HG02763 (cell line): ENCODE data around the gene KLF15.

Source experiments
- ATAC-seq: cut with Tn5 transposase; IDR thresholded peaks from one replicate; pipeline ENCODE4 v1.9.1; 2021; ENCODE audit warnings: mild to moderate bottlenecking, moderate library complexity; ENCODE audit not compliant: unreplicated experiment

Gene KLF15

DNA sequence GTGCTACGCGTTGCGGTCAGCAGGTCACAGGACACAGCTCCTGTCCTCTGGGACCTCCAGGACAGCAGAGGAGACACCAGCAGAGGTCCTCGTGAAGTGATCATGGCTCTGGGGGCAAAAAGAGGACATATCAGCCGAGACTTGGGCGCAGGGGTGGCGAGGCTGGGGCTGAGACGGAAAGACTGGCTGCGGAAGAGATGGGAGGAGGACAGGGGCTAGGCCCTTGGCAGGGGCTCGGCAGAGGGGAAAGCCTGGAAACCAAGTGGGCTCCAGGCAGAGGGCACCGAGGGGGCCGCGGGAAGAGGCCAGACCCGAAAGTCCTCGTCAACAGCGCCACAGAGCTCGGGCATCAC lies 32.6 kb upstream of the KLF15 start:
- ATAC-seq: no peak

DNA sequence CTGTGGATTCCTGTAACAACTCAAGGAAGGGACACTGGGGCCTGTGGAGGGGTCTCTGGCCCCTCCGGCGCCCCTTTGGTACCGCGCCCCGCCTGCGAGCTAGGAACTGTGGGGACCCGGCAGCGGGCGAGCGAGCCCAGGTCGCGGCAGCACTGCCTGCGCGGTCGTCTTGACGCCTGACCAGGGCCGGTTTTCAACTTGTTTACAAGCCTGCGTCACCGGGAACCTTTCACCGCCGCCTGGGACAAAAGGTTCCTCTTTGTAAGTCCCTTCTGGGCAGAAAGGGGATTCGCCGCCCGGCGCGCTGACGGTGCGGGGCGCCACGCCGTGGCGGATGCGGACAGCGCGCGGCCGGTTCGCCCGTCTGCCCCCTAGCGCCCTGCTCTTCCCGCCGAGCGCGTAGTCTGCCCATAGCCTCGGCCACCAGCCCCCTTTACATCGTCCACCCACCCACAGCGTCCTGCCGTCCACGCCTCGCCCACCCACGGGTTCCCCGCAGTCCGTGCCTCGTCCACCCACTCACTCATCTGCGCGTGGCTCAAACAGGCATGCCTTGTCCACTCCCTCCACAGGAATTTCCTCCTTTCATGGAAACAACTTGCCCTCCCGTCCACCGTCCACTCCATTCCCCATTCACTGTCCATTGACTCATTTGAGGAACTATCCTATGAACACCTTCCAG lies 32.0 kb upstream of the KLF15 start:
- peak; percentile 58 for ATAC-seq

DNA sequence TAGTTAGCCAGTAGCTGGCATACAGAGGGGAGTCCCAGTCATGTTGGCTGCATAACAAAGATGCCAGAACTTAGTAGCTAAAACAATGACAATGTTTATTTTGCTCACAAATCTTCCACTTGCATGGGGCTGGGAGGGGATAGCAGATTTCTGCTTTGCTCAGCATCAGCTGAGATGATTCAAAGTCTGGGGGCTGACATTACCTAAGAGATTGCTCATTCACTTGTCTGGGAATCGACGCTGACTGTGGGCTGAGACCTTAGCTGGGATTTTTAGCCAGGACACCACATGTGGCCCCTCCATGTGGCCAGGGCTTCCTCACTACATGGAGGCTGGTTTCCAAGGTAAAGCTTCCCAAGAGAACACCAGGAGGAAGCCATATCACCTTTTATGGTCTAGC lies 24.8 kb upstream of the KLF15 start:
- no peak for ATAC-seq

DNA sequence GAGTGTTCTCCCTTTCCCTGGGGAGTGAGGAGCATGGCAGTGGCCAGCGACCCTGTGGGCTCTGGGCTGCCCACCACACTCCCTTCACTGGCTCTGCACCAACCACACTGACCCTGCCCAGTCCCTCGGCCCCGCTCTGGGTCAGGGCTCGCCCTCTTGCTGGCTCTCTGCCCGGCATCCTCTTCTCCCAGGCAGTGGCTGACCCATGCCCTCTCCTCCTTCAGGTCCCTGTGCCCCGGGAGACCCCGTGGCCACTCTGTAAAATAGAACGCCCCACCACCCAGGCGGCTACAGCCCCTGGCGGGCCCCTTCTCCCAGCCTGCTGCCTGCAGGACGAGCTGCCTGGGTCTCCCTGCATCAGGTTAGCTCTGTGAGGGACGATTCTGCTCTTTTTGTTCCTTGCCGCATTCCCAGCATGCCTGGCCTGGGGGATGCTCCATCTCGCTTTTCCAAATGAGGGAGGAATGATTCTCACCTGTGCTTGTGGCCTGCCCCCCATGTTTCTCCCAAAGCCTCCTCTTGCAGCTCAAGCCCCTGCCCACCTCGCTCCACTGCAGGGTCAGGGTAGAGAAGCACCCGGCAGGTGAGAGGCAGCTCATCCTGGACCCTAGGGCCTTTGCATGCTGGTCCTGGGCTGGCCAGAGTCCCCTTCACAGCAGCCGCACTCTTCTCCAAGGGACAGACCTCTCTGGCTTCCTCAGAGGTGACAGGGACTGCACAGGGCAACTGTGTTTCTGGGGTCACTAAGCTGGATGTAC lies 23.0 kb upstream of the KLF15 start:
- ATAC-seq: no peak

DNA sequence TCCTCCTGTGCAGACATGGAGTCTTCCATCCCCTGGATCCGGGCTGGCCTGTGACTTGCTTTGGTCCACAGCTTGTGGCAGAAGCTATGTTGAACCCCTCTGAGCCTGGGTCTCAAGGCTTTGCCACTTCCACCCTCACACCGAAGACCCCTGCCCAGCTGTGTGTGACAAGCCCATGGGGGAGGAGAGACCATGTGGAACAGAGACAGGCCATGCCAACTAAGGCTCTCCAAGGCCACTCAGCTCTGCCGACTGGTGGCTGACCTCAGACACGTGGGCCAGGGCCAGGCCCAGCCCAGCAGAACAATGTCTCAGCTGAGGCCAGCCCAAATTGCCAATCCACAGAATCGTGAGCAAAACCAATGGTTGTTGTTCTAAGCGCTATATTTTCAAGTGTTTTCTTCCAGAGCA lies 21.1 kb upstream of the KLF15 start:
- no peak for ATAC-seq

DNA sequence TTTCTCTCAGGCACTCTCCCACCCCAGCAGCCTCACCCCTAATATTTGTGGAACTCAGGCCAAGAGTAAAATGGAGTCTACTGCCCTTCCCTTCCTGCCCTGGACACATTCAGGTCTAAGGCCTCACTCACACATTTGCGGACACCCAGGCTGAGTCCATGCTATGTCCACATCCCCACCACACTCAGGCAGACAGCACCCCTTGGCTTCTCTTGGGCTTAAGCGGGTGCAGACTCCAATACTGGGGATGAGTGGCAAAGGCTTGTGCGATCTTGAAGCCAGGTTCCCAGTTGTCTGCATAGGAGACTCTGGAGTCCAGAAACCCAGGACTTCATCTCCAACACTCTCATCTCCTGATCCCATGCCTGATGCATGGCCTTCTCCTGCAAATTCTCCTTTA lies 20.0 kb upstream of the KLF15 start:
- ATAC-seq: no peak

DNA sequence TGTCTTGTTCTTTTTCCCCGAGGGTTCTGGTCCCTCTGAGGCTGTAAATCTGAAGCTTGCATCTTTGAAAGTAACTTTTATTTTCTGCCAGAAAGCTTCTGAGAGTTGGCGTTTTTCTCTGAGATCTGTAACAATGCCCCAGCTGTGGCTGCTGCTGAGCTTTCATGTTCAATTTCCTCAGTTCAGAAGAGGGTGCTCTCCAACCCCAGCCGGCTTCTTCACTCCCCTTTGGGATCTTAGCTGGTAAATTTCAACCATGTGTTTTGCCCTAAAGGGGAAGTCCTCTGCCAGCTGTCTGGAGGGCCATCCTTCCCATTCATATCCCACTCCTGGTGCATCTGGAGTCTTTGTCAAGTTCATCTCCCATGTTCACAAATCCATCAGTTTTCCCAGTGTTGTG lies 19.2 kb upstream of the KLF15 start:
- no peak for ATAC-seq

DNA sequence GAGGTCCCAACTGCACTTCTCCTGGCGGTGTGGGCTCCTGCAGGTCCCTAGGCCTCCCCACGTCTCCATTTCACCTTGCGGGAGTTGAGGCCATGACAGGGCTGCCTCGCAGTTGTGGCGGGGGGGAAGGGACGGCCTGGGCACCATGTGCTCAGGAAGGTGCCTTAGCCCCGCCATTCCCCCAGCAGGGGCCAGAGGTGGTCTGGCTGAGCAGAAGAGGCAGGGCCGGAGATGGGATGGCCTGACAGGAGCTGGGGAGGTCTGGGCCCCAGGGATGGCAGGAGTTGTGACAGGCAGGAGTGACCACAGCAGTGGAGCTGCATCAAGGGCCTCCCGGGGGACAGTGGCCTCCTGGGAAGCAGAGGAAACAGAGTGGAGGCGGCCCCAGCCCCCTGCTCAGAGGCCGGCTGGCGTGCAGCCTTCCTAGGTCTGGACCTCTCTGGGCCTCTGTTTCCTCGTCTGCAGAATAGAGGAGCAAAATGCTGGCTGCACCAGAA lies 18.7 kb upstream of the KLF15 start:
- ATAC-seq: no peak

DNA sequence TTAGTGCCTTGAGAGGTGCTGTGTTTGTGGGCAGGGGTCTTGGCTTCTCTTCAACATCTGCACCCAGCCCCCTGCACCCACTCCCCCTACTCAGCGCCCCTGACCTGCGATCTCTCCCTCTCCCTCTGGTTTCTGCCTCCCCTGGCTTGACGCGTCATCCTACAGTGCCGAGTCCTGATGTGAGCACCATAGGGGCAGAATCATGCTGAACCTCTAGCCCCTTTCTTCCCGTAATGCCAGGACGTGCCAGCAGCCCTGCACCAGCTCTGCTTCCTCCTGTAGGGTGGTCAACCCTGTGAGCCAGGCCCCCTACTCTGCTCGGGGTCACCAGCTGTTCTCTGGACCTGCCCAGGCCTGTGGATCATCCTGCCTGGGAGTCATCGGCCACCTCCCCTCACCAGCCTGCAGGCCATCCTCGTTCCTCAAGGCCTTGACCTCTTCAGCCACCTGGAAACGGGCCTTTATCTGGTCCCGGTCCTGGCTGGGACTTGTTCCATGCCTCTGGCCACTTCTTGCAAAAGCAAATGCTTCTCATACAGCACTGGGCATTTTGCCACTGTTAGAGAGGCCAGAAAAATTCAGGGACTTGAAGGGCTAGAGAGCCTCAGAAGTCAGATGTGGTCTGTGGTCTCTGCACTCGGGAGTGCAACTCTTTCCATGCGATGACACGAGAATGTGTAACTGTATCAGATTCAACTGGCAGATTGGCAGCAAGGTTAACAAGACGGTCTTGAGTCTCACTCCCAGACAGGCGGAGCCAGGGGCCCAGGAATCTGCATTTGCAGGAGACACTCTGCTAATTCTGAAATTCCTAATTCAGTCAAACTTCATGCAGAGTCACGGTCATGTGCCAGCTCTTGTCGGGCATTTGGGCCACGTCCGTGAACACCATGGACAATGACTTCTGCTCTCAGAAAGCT lies 16.7 kb upstream of the KLF15 start:
- no peak for ATAC-seq

DNA sequence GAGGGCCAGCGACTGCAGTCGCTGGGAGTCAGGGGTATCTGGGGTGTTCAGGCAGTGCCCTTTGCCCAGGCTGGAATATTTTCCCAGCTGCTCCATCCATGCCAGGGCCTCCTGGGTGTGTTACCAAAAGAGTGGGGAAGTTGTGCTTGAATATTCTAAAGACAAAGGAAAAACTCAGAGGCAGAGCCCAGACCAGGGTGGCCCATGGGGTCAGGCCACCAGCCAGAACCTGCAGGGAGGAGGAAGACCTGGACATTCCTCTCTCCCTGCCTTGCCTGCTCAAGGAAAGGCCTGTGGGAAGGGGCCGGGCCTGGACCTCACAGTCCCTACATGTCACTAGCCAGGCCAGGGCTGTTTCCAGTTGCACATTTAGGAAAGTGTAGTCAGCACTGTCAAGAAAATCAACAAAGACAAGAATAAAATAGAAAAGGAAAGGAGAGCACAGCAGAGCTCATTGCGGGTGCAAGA lies 16.0 kb upstream of the KLF15 start:
- no peak for ATAC-seq

DNA sequence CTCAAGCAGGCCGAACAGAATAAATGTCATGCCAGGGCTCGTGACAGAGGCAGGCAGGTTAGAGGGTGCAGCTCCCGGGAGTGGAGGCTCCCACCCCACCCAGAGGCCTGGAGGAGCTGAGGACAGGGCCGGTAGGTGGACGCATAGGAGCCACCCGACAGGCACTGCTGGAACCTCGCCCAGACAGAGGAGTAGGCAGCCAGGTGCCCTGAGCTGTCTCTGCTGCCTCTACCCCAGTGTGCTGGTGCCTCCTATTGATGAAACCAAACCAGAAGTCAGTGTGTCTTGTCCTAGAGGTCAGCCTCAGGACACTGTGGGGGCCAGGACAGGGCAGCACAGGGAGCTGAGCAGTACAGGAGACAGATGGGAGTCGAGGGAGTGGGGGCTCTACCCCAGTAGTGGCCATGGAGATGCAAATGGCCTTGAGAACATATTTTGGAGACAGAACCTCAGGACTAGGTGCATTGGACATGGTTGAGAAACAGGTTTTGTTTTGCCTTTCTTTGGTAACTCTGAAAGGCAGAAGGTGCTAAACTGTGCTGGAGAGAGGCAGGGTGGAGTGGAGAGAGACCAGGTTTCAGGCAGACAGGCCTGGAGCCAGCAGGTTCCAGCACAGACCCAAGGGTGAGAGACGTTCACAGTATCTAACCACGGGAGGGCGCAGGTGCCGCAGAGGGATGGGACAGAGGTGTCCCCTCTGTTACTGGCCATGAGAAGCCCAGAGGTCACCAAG lies 15.4 kb upstream of the KLF15 start:
- ATAC-seq: no peak

DNA sequence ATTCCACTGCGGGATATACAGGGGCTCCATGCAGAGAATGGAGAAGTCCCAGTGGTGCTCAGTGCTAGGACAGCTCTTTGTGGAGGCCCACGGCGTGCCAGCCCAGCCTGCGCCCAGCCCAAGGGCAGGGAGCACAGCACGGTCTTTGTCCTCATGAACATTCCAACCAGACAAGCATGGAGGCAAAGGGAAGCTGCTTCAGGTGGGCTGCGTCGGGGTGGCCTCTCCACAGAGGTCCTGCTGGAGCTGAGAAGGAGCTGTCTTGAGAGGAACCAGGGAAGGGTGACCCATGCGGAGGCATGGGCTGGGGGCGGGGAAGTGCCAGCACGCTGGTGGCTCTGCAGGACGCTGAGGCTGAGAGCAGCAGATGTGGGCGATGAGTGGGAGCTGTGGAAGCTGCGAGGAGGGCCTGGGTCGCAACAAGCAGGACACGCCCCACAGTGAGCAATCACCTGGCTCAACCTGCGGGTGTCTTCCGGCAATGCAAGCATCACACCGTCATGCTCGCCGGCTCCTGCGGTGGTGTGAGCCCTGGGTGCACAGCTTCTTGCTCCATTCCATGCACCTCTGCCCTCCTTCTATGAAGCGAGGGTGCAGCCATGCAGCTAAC lies 14.0 kb upstream of the KLF15 start:
- no peak for ATAC-seq

DNA sequence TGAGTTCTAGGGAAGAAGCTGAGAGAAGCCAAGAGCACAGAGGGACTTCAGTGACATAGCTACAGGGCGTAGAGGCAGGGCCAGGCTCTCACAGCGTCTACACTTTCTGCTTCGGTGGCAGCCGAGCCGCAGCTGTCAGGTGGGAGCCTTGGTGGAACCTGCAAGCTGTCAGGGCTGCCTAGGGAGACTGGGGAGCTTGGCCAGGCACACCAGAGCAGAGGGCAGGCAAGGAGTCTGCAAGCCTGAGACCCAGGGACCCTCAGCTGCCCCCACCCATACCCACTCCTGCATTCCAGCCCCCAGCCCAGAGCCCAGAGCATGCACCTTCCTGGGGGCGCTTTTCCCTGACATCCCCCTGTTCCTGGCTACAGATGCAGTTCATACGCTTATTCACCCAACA lies 13.4 kb upstream of the KLF15 start:
- ATAC-seq: no peak

DNA sequence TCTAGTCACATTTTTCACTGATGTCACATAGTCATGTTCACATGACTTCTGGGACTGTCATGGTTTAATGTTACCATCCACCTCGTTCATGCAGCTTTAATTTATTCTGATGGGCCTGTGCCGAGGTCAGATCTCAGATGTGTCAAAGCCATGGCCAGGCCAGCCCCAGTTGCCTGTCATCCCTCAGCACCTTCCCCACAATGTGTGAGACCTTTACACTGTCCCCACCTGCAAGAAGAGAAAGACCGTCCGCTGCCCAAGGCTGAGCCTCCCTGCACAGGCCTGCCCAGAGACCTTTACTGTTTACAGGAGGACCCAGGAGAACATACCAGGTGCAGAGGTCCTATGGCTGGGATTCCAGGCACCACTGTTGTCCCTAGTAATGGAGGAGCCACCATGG lies 12.8 kb upstream of the KLF15 start:
- ATAC-seq: no peak

DNA sequence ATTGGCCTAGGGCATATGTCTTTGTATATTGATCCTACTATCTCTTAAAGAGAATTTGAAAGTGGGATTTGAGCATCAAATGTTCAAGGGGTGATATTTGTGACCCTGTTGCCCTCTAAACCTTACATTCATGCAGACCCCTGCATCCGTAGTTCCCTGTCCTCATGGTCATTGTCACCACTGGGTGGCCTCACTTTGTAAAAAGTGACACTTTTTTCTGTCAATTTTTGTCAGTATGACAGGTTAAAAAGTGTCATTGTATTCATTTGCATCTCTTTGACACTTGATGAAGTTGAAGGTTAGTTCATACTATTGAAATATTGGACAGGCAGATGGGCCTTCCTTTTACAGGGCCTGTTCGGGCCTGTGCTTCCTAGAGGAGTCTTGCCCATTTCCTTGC lies 12.3 kb upstream of the KLF15 start:
- ATAC-seq: no peak

DNA sequence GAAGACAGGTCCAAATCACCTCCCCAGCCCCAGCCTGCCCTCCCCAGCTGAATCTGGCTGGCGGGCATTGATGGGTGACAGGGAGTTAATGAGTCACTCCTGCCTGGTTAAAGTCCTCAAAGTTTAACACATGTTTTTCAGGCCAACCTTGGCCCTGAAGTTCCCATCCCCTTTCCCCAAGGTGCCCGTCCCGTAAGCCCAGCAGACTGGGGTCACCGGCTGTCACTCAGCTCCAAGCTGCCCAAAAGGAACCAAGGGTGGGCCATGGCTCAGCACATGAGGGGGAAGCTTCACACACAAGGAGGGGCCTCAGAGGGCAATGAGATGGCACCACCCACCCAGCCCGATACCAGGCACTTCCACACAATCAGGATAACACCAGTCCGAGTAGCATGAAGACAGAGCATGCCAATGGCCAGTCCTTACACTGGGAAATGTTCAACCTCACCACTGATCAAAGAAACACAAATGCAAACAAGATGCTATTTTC lies 10.2 kb upstream of the KLF15 start:
- ATAC-seq: no peak

DNA sequence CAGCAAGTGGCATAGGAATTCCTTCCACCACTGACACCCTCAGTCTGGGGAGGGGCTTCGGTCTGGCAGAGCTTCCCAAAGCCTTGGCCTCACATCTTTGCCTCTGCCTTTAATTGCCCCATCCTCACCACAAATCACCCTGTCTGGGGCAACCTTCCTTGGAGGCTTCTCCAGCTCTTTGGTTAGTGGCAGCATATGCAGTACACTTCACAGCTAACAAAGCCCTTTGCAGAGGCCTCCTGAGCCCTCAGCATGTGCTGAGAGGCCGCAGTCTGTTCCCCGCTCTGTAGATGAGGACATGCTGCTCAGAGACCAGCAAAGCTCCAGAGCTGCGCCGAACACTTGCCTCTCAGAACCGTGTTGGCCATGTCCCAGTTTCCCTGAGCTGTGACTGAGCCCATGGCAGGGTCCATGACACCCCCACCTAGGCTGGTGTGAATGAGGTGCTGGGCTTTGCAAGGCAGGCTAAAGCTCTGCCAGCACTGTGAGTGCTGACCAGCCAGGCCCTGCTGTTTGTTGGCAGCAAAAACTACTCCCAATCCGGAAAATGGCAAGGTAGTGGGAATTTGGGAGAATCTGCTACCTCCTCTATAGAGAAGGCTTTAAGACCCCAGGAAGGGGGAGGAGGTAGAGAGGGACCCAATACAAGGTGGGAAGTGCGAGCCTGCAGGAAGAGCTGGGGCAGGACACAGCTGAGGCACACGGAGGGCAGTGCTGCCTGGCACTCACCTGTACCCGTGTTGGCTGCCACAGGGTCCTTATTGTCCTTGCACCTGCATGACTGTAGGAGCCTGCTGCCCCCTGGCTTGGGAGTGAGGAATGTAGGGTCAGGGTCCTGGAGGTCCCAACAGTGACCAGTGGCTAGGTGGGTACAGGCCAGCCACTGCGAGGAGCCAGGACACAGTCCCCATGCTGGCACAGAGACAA lies 8.4 kb upstream of the KLF15 start:
- ATAC-seq: no peak

DNA sequence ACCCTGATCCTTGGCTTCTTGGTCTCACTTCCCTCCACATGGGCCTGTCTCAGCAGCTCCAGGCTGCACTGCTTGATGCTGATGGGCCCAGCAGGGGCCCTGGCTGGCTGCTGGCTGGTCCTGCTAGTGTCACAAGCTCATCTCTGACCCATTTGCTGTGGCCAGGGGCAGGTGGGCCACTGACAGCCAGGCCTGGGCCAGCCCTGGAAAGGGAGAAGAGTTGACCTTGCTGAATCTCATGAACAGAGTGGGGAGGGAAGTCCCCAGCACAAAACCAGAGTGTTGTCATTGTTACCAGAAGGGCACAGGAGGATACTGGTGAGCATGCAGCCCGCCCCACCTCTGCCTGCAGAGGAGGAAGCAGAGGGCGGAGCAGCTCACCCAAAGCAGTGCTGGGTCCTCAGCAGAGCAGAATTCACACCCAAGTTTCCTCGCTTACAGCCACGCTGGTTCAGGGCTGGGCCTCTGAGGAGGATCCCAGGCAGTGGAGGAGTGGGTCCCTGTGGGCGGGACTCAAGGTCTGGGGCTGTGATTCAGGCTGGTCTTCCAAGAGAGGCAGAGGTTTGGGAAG lies 7.6 kb upstream of the KLF15 start:
- ATAC-seq: no peak
